GM23248 (cell line): ENCODE measurements around the gene FUBP1.

Experiments
- EZH2 ChIP-seq: fragments of 200-600 bp; sonication (generic); IDR thresholded peaks from 2 replicates; pipeline ENCODE4 v1.6.1; 2018; ENCODE audit warnings: antibody characterized with exemption, mild to moderate bottlenecking; ENCODE audit not compliant: insufficient read depth, poor library complexity, severe bottlenecking
- EZH2phosphoT487 ChIP-seq: fragments of 200-600 bp; sonication (generic); IDR thresholded peaks from 2 replicates; pipeline ENCODE4 v1.6.1; 2018; ENCODE audit warnings: antibody characterized with exemption, moderate library complexity, mild to moderate bottlenecking, low read depth; ENCODE audit not compliant: insufficient read depth

- TF ChIP-seq EZH2 = no peak
- TF ChIP-seq EZH2phosphoT487 = no peak
Observed at GRCh38 chr1:77900687-77901293, 78.1 kb downstream of the FUBP1 start.
